ENCODE data around the gene KDM4E.

DNA sequence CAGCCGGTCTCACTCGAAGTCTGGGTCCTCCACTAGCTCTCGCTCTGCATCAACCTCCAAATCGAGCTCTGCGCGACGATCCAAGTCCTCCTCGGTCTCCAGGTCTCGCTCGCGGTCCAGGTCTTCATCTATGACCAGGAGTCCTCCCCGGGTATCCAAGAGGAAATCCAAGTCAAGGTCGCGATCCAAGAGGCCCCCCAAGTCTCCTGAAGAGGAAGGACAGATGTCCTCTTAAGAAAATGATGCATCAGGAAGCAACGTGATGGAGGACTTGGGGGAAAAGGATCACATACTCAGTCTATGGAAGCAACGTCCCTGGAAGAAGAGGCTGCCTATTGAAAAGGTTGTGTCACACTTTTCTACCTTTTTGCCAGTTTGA lies 42.8 kb downstream of the KDM4E start:
- TF ChIP-seq, protein P1, sequence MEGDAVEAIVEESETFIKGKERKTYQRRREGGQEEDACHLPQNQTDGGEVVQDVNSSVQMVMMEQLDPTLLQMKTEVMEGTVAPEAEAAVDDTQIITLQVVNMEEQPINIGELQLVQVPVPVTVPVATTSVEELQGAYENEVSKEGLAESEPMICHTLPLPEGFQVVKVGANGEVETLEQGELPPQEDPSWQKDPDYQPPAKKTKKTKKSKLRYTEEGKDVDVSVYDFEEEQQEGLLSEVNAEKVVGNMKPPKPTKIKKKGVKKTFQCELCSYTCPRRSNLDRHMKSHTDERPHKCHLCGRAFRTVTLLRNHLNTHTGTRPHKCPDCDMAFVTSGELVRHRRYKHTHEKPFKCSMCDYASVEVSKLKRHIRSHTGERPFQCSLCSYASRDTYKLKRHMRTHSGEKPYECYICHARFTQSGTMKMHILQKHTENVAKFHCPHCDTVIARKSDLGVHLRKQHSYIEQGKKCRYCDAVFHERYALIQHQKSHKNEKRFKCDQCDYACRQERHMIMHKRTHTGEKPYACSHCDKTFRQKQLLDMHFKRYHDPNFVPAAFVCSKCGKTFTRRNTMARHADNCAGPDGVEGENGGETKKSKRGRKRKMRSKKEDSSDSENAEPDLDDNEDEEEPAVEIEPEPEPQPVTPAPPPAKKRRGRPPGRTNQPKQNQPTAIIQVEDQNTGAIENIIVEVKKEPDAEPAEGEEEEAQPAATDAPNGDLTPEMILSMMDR (IDR thresholded peaks at IDR 0.05): no peak
- TF ChIP-seq POLR2A (IDR thresholded peaks at IDR 0.05): no peak

Data from right lobe of liver (tissue), 4 donors.